Measurements from ENCODE around the gene FOXE1.

DNA sequence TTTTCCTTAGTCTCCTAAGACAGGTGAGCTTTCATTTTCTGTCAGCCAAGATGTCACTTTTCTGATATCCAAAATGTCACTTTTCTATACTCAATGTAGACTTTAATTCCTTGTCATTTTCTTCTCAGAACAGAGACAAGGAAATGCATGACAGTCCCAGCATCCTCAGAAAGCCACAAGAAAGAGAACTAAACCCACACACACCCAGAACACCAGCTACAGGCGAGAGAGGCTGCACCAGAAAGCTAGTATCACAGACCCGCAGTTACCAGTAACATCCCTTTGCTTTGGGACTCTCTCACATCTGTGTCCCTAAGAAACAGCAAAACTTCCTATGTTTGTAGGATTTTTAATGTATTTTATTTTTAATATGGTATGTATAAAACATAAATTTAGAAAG, 52.2 kb downstream of the FOXE1 start:
- no peak for TF ChIP-seq CTCF (IDR thresholded peaks at IDR 0.05; ENCODE audit: low read length)
- TF ChIP-seq EZH2 (optimal IDR thresholded peaks at IDR 0.05; ENCODE audit: low read depth, low read length), result no peak
- no peak for TF ChIP-seq EZH2phosphoT487 (IDR thresholded peaks at IDR 0.05; ENCODE audit: low read length)

Data from MM.1S (cell line).